Epithelial cell of esophagus (primary cell): Measurements from ENCODE around the gene ACTL7A.
A peak's percentile ranks its signal among the peaks of the same experiment; 100 is the strongest.

ENCODE experiments used
- DNase-seq: peaks from one replicate; pipeline ENCODE4 v3.0.0; 2010; ENCODE audit warnings: low read depth
- H3K4me3 ChIP-seq: 2 replicates; pipeline ENCODE4 v1.5.1; 2011; ENCODE audit warnings: mild to moderate bottlenecking, low read length, control low read depth
- CTCF ChIP-seq: IDR thresholded peaks from 2 replicates; pipeline ENCODE4 v1.5.1; 2011; ENCODE audit warnings: low read depth, mild to moderate bottlenecking, low read length, control low read depth, inconsistent platforms; ENCODE audit not compliant: insufficient read depth; ENCODE audit errors: missing control alignments

ACTL7A gene

GRCh38 chr9:108830272-108830671 lies 31.8 kb upstream of the ACTL7A start:
- DNase-seq, result peak; percentile 81
- H3K4me3 ChIP-seq, result no peak overlapping the region
- no peak for TF ChIP-seq CTCF

GRCh38 chr9:108831496-108832178 lies 30.4 kb upstream of the ACTL7A start:
- H3K4me3 ChIP-seq, result no peak overlapping the region
- peak; percentile 74 for DNase-seq
- TF ChIP-seq CTCF, result no peak

GRCh38 chr9:108832179-108832500 lies 29.9 kb upstream of the ACTL7A start:
- no peak for TF ChIP-seq CTCF

DNA sequence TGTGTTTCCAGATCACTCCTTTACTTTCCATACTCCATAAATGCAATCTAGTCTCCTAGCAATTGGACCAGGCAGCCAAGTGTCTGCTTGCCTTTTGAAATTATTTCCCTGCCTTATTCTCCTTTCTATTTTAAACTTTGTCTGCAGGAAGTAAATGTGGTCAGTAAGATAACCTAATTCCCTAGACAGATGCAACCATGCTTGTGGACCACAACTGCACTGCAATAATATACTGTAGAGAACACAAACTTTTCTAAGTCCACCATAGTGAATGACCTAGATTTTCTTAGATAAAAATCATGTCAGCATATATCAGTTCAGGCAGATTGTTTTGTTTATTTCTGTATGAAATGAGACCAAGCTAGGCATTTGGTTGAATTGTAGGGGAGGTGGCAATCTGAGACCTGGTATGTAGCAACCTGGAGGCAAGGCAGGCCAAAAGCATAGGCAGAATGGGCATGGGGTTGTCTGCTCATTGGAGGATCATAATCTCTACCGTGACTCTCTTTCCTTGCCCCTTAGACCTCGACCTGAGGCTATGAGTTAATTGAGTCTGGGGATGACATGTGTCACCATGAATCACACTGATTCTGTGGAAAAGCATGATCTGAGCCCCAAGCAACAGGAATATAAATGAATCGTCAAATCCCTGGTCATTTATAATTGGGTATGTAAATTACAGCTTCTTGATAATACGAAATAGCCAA lies 27.0 kb upstream of the ACTL7A start:
- peak; percentile 87 for DNase-seq
- no peak for TF ChIP-seq CTCF
- no peak overlapping the region for H3K4me3 ChIP-seq

More at GRCh38 chr9:108832179-108832500, 29.9 kb upstream of the ACTL7A start:
- DNase-seq, result no peak
- no peak overlapping the region for H3K4me3 ChIP-seq

DNA sequence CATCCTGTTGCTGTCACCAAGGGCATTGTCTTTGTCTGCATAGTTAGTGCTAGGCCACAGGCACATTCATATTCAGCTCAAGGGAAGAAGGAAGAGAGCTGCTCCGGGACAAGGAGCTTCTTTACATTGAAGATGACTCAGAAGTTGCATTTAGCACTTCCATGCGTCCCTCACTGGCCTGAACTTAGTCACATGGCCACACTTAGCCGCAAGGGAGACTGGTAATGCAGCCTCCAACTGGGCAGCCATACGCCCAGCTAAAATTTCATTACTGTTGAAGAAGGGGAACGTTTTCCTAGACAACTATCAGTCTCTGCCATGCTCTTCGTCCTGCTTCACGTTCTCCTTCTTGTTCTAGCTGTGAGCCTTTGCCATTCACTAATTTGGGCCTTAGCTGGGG lies 26.2 kb upstream of the ACTL7A start:
- TF ChIP-seq CTCF, result no peak
- H3K4me3 ChIP-seq, result no peak overlapping the region
- peak; percentile 90 for DNase-seq

DNA sequence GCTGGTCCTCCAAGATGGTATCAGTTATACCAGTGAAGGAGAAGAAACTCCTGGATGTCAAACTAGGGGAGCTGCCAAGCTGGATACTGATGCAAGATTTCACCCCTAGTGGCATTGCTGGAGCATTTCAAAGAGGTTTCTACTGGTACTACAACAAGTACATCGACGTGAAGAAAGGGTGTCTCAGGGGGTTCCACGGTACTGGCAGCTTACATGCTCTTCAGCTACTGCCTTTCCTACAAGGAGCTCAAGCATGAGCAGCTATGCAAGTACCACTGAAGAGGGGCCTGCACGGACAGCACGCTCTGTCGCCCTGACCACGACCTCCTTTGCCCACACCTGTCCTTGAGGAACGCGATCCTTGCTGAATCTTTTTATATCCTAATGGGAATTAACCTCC lies 25.7 kb upstream of the ACTL7A start:
- no peak overlapping the region for H3K4me3 ChIP-seq
- no peak for DNase-seq
- no peak for TF ChIP-seq CTCF

- DNase-seq, result peak; percentile 94
- TF ChIP-seq CTCF, result no peak
- no peak overlapping the region for H3K4me3 ChIP-seq
These were observed 25.3 kb upstream of the ACTL7A start for GRCh38 chr9:108836781-108837180.
